Gastrocnemius medialis (tissue), 4 donors: Measurements from ENCODE around the gene CERK. TPM values are rescaled to one million over a fixed set of nuclear protein-coding genes. Genes with fewer than 3 reads are reported as not detected.

Experiments used
- ATAC-seq, 2 donors: fragments of 150-250 bp; one replicate each; pipeline ENCODE4 v1.9.1; 2016
- DNase-seq, 2 donors: peaks; one replicate each; pipeline ENCODE4 v3.0.0-alpha.2; 2019
- H3K27ac ChIP-seq, 4 donors: fragments of 200-600 bp; sonication (generic); 1 replicate in 1 of 4; 2 replicates in 3 of 4; pipeline ENCODE4 v1.5.1; 2016 to 2018; ENCODE audit warnings: mild to moderate bottlenecking in 2 of 4, moderate library complexity in 1 of 4
- H3K27me3 ChIP-seq, 3 donors: fragments of 200-600 bp; sonication (generic) in 2 of 3; 1 replicate in 1 of 3; 2 replicates in 2 of 3; pipeline versions ENCODE4 v1.5.1 to v1.6.0; 2016 to 2019; ENCODE audit warnings: mild to moderate bottlenecking in 1 of 3, moderate library complexity in 1 of 3
- H3K36me3 ChIP-seq, 2 donors: fragments of 200-600 bp; sonication (generic) in 1 of 2; one replicate each; pipeline ENCODE4 v1.5.1; 2017 to 2018
- H3K4me1 ChIP-seq, 2 donors: fragments of 200-600 bp; sonication (generic) in 1 of 2; one replicate each; pipeline ENCODE4 v1.5.1; 2016 to 2017; ENCODE audit warnings: mild to moderate bottlenecking in 2 of 2
- H3K4me3 ChIP-seq, 4 donors: fragments of 200-600 bp; sonication (generic) in 3 of 4; 1 replicate in 1 of 4; 2 replicates in 3 of 4; pipeline ENCODE4 v1.5.1; 2016 to 2019; ENCODE audit warnings: mild to moderate bottlenecking in 2 of 4
- H3K9me3 ChIP-seq, 3 donors: fragments of 200-600 bp; sonication (generic) in 2 of 3; 1 replicate in 1 of 3; 2 replicates in 2 of 3; pipeline ENCODE4 v1.5.1; 2016 to 2019
- POLR2A ChIP-seq, 2 donors: fragments of 450-650 bp; IDR thresholded peaks; one replicate each; pipeline ENCODE4 v1.6.1; 2017; ENCODE audit warnings: antibody characterized with exemption in 2 of 2, mild to moderate bottlenecking in 2 of 2, moderate library complexity in 2 of 2
- in situ Hi-C, 4 donors: fragments of 200-750 bp; cut with MboI; loops; one replicate each; pipeline versions ENCODE4 v1.15.0 to v1.8.0; 2017; ENCODE audit warnings: low sequenced_read_pairs in 4 of 4
- intact Hi-C: fragments of 100-400 bp; cut with DNase I; formaldehyde crosslinking; loops from one replicate; pipeline ENCODE4 v1.15.1; 2023; ENCODE audit warnings: low total_unique reads
- total RNA-seq, 4 donors: library from RNA; depleted of rRNA; stranded (reverse); fragments of >200 nt; gene quantifications; one replicate each; pipeline versions ENCODE4 v1.1.0 to v1.2.3, GENCODE V29; 2016
- TF ChIP-seq, protein P1 (sequence below), 5 experiments: fragments of 450-650 bp in 3 of 5; fragments of 200-600 bp in 2 of 5; sonication (generic) in 2 of 5; IDR thresholded peaks in 4 of 5; conservative IDR thresholded peaks in 1 of 5; 1 replicate in 4 of 5; 2 replicates in 1 of 5; pipeline ENCODE4 v1.5.1; 2016 to 2019; ENCODE audit warnings: antibody characterized with exemption in 5 of 5, mild to moderate bottlenecking in 3 of 5, moderate library complexity in 3 of 5

Gene CERK
- total RNA-seq, 4 donors from 2014 or later, result 32.7 to 38.7 (median 34.8) TPM

DNA sequence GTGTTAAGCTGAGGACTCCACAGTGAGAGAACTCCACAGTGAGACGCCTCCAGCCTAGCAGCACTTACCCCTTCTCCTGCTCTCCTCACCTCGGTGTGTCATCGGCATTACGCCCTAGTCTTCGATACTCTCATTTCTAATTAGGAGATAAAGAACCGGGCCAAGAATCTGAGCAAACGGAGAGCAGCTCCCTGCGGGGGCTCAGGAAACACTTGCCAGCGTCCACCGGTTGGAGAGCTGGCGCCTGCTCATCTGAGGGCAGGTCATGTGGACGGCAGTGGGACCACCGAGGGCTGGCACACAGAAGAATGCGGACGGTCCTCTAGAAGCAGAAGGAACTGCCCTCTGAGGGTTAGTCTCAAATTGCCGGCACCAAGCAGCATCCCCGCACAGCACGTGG is 13.0 kb downstream of the CERK start:
- intact Hi-C loops, result no loop called here
- H3K27ac ChIP-seq, result no peak overlapping the region

DNA sequence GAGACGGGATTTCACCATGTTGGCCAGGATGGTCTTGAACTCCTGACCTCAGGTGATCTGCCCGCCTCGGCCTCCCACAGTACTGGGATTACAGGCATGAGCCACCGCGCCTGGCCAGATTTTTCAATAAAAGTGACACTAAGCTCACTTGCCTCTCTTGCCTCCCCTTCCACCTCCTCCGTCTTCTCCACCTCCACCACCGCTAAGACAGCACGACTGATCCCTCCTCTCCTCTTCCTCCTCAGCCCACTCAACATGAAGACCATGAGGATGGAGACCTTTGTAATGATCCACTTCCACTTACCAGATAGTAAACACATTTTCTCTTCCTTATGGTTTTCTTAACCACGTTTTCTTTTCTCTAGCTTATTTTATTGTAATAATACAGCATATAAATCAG is 14.2 kb downstream of the CERK start:
- H3K4me1 ChIP-seq, result peaks cover 19 to 28% of the 10 kb centered on the region in 2 donors
- in situ Hi-C loops (loop anchor here in 1 of 4 donors (25.0 kb wide), 1 partner anchor 162 kb away; no protein-coding TSS in a partner anchor), intact Hi-C loops (no loop called here)
- no peaks in the 10 kb centered on the region for H3K9me3 ChIP-seq
- no peak for TF ChIP-seq POLR2A (IDR thresholded peaks at IDR 0.05)
- TF ChIP-seq, protein P1, sequence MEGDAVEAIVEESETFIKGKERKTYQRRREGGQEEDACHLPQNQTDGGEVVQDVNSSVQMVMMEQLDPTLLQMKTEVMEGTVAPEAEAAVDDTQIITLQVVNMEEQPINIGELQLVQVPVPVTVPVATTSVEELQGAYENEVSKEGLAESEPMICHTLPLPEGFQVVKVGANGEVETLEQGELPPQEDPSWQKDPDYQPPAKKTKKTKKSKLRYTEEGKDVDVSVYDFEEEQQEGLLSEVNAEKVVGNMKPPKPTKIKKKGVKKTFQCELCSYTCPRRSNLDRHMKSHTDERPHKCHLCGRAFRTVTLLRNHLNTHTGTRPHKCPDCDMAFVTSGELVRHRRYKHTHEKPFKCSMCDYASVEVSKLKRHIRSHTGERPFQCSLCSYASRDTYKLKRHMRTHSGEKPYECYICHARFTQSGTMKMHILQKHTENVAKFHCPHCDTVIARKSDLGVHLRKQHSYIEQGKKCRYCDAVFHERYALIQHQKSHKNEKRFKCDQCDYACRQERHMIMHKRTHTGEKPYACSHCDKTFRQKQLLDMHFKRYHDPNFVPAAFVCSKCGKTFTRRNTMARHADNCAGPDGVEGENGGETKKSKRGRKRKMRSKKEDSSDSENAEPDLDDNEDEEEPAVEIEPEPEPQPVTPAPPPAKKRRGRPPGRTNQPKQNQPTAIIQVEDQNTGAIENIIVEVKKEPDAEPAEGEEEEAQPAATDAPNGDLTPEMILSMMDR (IDR thresholded peaks at IDR 0.05 in 4 of 5, conservative IDR thresholded peaks at IDR 0.05 in 1 of 5), result no peak
- DNase-seq (no peak), ATAC-seq (no peak)
- peaks cover 0 to 16% of the 10 kb centered on the region in 2 donors for H3K36me3 ChIP-seq
- H3K4me3 ChIP-seq, result no peak overlapping the region
- no peak overlapping the region for H3K27ac ChIP-seq
- no peaks in the 10 kb centered on the region for H3K27me3 ChIP-seq

More for the DNA sequence above, 13.0 kb downstream of the CERK start:
- DNase-seq (no peak), ATAC-seq (no peak)
- peaks cover 23 to 36% of the 10 kb centered on the region in 2 donors for H3K4me1 ChIP-seq
- peaks cover 0 to 4% of the 10 kb centered on the region in 2 donors for H3K36me3 ChIP-seq
- H3K27me3 ChIP-seq, result no peaks in the 10 kb centered on the region
- H3K4me3 ChIP-seq, result no peak overlapping the region
- in situ Hi-C loops, result no loop called here
- TF ChIP-seq, protein P1 (IDR thresholded peaks at IDR 0.05 in 4 of 5, conservative IDR thresholded peaks at IDR 0.05 in 1 of 5), result no peak
- no peak for TF ChIP-seq POLR2A (IDR thresholded peaks at IDR 0.05)
- H3K9me3 ChIP-seq, result no peaks in the 10 kb centered on the region

DNA sequence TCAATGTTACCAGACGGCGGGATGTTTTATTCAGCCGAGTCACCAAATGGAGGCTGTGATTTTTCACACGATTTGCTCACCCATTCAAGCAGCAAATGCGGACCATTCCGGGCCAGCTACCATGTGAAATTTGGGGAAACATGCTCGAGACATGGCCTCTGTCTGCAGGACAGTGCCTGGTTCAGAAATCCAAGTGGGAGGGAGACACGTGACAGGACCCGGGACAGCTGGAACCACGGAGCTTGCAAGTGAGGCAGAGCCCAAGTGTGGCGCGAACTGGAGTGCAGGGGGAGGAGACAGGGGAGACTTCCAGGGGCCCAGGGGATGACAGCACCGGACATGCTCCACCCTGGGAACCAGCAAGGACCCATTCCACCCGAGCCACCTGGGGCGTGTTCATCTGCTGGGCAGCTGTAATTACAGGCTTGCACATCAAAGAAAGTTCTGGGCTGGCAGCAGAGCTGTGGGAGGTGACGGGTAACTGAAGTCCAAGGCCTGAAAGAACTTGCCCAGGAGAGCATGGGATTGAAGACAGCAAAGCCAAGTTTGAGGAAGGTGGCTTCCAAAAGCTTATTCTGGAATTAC is 16.5 kb downstream of the CERK start:
- in situ Hi-C loops (loop anchor here in 1 of 4 donors (25.0 kb wide), 1 partner anchor 159 kb away; no protein-coding TSS in a partner anchor), intact Hi-C loops (no loop called here)
- Histone ChIP-seq H3K36me3 (peaks cover 0 to 39% of the 10 kb centered on the region in 2 donors), H3K9me3 (no peaks in the 10 kb centered on the region), H3K4me1 (peaks cover 5 to 14% of the 10 kb centered on the region in 2 donors), H3K27ac (no peak overlapping the region), H3K27me3 (no peaks in the 10 kb centered on the region), H3K4me3 (no peak overlapping the region)
- DNase-seq (no peak), ATAC-seq (peak in 1 of 2 donors; percentile 11)
- no peak for TF ChIP-seq POLR2A (IDR thresholded peaks at IDR 0.05)

DNA sequence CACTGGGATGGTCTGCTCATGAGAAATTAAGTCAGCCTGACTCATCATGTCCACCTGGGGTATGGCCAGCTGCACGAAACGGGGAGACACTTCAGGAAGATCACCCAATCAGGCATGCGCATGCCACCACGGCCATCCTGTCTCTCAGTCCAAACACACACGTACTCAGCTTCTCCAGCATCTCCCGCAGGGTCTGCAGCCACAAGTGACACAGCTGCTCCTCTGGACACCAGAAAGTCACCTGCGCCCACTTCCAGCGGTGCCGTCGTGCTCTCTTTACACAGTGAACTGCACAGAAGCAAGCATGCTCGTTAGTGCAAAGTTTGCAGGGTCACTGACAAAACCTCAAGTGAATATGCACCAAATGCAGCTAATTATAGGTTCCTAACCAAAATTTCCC is 18.1 kb downstream of the CERK start:
- intact Hi-C loops (no loop called here), in situ Hi-C loops (loop anchor here in 1 of 4 donors (25.0 kb wide), 1 partner anchor 158 kb away; no protein-coding TSS in a partner anchor)
- H3K4me1 ChIP-seq, result peaks cover 0 to 10% of the 10 kb centered on the region in 2 donors
- H3K4me3 ChIP-seq, result no peak overlapping the region
- peaks cover 0 to 42% of the 10 kb centered on the region in 2 donors for H3K36me3 ChIP-seq
- DNase-seq (no peak), ATAC-seq (no peak)
- H3K27me3 ChIP-seq, result no peaks in the 10 kb centered on the region
- TF ChIP-seq POLR2A (IDR thresholded peaks at IDR 0.05), result no peak
- TF ChIP-seq, protein P1 (IDR thresholded peaks at IDR 0.05 in 4 of 5, conservative IDR thresholded peaks at IDR 0.05 in 1 of 5), result no peak
- no peaks in the 10 kb centered on the region for H3K9me3 ChIP-seq
- H3K27ac ChIP-seq, result no peak overlapping the region

DNA sequence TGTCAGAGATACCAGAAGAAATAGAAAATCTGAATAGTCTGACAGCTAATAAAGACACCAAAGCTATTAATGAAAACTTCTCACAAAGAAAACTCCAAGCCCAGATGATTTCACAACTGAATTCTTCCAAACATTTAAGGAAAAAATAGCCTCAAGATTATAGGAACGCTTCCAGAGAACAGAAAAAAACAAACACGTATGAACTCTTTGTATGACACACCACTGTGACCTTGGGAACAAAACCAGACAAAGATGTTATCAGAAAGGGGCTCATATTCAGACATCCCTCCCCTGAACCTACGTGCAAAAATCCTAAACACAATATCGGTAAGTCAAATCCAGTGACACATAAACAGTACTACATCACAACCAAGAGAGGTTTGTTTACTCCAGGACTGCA is 23.5 kb downstream of the CERK start:
- ATAC-seq, result peak in 1 of 2 donors; percentile 45

More for the DNA sequence above, 23.5 kb downstream of the CERK start:
- in situ Hi-C loops (loop anchor here in 1 of 4 donors (25.0 kb wide), 1 partner anchor 152 kb away; no protein-coding TSS in a partner anchor), intact Hi-C loops (no loop called here)
- Histone ChIP-seq H3K27ac (peak overlapping the region; percentile 17 to 61 (median 47)), H3K9me3 (no peaks in the 10 kb centered on the region), H3K27me3 (no peaks in the 10 kb centered on the region), H3K4me1 (peaks cover 5 to 9% of the 10 kb centered on the region in 2 donors), H3K36me3 (peaks cover 0 to 62% of the 10 kb centered on the region in 2 donors), H3K4me3 (no peak overlapping the region)
- DNase-seq, result no peak
- TF ChIP-seq, protein P1 (IDR thresholded peaks at IDR 0.05 in 4 of 5, conservative IDR thresholded peaks at IDR 0.05 in 1 of 5), result no peak
- no peak for TF ChIP-seq POLR2A (IDR thresholded peaks at IDR 0.05)
